Calu3 (cell line): ENCODE data around the gene NSUN6. TPM values are rescaled to one million over a fixed set of nuclear protein-coding genes. Genes with fewer than 3 reads are reported as not detected.
"Not testable (repeated sequence)": the region's sequence is repeated elsewhere in the genome, so short reads cannot be mapped to it uniquely, and the experiment has no call there.

Source experiments
- BruUV-seq: library from RNA; stranded (reverse); fragments of 400-500 nt; replicated peaks from 2 replicates; lab custom pipeline; 2021; lab: Mats Ljungman, UMichigan
- CTCF ChIA-PET: fragments of 300-600 bp; sonication (Branson Sonifier 250); formaldehyde crosslinking; loops from one replicate; lab custom pipeline; 2022; ENCODE audit warnings: antibody characterized with exemption; lab: Charles Lee
- DNase-seq: peaks from one replicate; pipeline ENCODE4 v3.0.0; 2022
- H3K27ac Mint-ChIP-seq: one replicate; pipeline ENCODE4 v1.8.0; 2022; ENCODE audit warnings: mixed read lengths; ENCODE audit not compliant: unreplicated experiment
- H3K27me3 Mint-ChIP-seq: one replicate; pipeline ENCODE4 v1.8.0; 2022; ENCODE audit warnings: mixed read lengths; ENCODE audit not compliant: unreplicated experiment
- H3K36me3 Mint-ChIP-seq: one replicate; pipeline ENCODE4 v1.8.0; 2022; ENCODE audit warnings: mild to moderate bottlenecking, moderate library complexity, mixed read lengths; ENCODE audit not compliant: insufficient read depth, unreplicated experiment
- H3K4me1 Mint-ChIP-seq: one replicate; pipeline ENCODE4 v1.8.0; 2022; ENCODE audit warnings: mild to moderate bottlenecking, low read depth, mixed read lengths; ENCODE audit not compliant: unreplicated experiment
- H3K4me3 Mint-ChIP-seq: one replicate; pipeline ENCODE4 v1.8.0; 2022; ENCODE audit warnings: mild to moderate bottlenecking, low read depth, moderate library complexity, mixed read lengths; ENCODE audit not compliant: unreplicated experiment
- H3K9me3 Mint-ChIP-seq: one replicate; pipeline ENCODE4 v1.8.0; 2022; ENCODE audit warnings: low read depth, mixed read lengths; ENCODE audit not compliant: unreplicated experiment
- CTCF ChIP-seq: fragments of 200-600 bp; IDR thresholded peaks from one replicate; pipeline ENCODE4 v1.8.0; 2022; ENCODE audit warnings: antibody characterized with exemption; ENCODE audit not compliant: unreplicated experiment
- intact Hi-C: fragments of 100-400 bp; cut with micrococcal nuclease; formaldehyde crosslinking; loops from one replicate; pipeline ENCODE4 v1.10.0; 2022; ENCODE audit not compliant: unreplicated experiment
- total RNA-seq: library from RNA; stranded (reverse); gene quantifications from 2 replicates; pipeline ENCODE4 v1.2.3, GENCODE V29; 2022

NSUN6 gene
- total RNA-seq, 1 experiment from 2014 or later = 10.5 TPM

DNA sequence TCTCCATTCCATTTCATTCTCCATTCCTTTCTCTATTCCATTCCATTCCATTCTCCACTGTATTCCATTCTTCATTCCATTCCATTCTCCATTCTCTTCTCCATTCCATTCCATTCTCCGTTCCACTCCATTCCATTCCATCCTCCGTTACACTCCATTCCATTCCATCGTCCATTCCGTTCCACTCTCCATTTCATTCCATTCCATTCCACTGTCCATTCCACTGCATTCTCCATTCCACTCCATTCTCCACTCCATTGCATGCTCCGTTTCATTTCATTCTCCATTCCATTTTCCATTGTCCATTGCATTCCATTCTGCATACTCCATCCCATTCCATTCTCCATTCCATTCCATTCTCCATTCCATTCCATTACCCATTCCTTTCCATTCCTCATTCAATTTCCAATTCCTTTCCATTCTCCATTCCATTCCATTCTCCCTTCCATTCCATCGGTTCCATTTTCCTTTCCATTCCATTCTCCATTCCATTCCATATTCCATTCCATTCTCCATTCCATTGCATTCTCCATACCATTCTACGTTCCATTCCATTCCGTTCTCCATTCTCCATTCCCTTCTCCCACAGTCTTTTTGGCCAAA, 78.3 kb downstream of the NSUN6 start:
- TF ChIP-seq CTCF = no peak
- no peaks in the 10 kb centered on the region for H3K36me3 Mint-ChIP-seq
- no peaks in the 10 kb centered on the region for H3K27me3 Mint-ChIP-seq
- H3K4me3 Mint-ChIP-seq = no peak overlapping the region
- no TSS peak for BruUV-seq
- H3K9me3 Mint-ChIP-seq = peaks cover 2% of the 10 kb centered on the region
- no peak overlapping the region for H3K27ac Mint-ChIP-seq
- DNase-seq = no peak
- CTCF ChIA-PET = no interaction called here
- intact Hi-C loops = no loop called here
- no peaks in the 10 kb centered on the region for H3K4me1 Mint-ChIP-seq

GRCh38 chr10:18571780-18572179, 79.6 kb downstream of the NSUN6 start:
- Mint-ChIP-seq H3K9me3 (no peaks in the 10 kb centered on the region), H3K4me3 (no peak overlapping the region), H3K36me3 (no peaks in the 10 kb centered on the region), H3K27me3 (no peaks in the 10 kb centered on the region), H3K4me1 (no peaks in the 10 kb centered on the region), H3K27ac (no peak overlapping the region)
- intact Hi-C loops = no loop called here
- no TSS peak for BruUV-seq
- CTCF ChIA-PET = no interaction called here
- DNase-seq = no peak
- no peak for TF ChIP-seq CTCF

- no peaks in the 10 kb centered on the region for H3K27me3 Mint-ChIP-seq
- intact Hi-C loops = no loop called here
- no peak overlapping the region for H3K4me3 Mint-ChIP-seq
- CTCF ChIA-PET = no interaction called here
- H3K9me3 Mint-ChIP-seq = no peaks in the 10 kb centered on the region
- no peak for DNase-seq
- H3K4me1 Mint-ChIP-seq = no peaks in the 10 kb centered on the region
- no peaks in the 10 kb centered on the region for H3K36me3 Mint-ChIP-seq
- H3K27ac Mint-ChIP-seq = no peak overlapping the region
- TF ChIP-seq CTCF = no peak
- BruUV-seq = no TSS peak
These were observed 80.3 kb downstream of the NSUN6 start for GRCh38 chr10:18571076-18571475.

DNA sequence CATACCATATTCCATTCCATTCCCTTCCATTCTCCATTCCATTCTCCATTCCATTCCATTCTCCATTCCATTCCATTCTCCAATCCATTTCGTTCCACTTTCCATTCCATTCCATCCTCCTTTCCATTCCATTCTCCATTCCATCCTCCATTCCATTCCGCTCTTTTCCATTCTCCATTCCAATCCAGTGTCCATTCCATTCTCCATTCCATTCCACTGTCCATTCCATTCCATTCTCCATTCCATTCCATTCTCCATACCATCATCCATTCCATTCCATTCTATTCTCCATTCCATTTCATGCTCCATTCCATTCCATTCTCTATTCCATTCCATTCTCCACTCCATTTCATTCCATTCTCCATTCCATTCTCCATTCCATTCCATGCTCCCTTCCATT, 81.0 kb downstream of the NSUN6 start:
- H3K36me3 Mint-ChIP-seq, CTCF ChIA-PET, H3K9me3 Mint-ChIP-seq, BruUV-seq, intact Hi-C loops, DNase-seq, H3K4me1 Mint-ChIP-seq, H3K4me3 Mint-ChIP-seq, H3K27me3 Mint-ChIP-seq, H3K27ac Mint-ChIP-seq: not testable (repeated sequence)

DNA sequence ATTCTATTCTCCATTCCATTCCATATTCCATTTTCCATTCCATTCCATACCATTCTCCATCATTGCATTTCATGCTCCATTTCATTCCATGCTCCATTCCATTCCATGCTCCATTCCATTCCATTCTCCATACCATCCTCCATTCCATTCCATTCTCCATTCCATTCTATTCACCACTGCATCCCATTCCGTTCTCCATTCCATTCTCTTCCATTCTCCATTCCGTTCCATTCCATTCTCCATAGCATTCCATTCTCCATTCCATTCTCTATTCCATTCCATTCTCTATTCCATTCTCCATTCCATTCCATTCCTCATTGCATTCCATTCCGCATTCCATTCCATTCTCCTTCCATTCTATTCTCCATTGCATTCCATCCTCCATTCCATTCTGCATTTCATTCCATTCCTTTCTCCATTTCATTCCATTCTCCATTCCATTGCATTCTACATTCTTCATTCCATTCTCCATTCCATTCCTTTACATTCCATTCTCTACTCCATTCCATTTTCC, 84.0 kb downstream of the NSUN6 start:
- Mint-ChIP-seq H3K4me1 (no peaks in the 10 kb centered on the region), H3K4me3 (no peak overlapping the region), H3K36me3 (no peaks in the 10 kb centered on the region), H3K9me3 (no peaks in the 10 kb centered on the region), H3K27me3 (no peaks in the 10 kb centered on the region), H3K27ac (no peak overlapping the region)
- intact Hi-C loops = no loop called here
- no TSS peak for BruUV-seq
- no peak for DNase-seq
- CTCF ChIA-PET = no interaction called here
- no peak for TF ChIP-seq CTCF
